ENCODE results near the gene ARHGEF11.

- TF ChIP-seq JUND (IDR thresholded peaks at IDR 0.05) (no peak), CTCF (IDR thresholded peaks at IDR 0.05; ENCODE audit: low read depth, low read length, missing input control) (no peak), REST (IDR thresholded peaks at IDR 0.05) (no peak), SP1 (IDR thresholded peaks at IDR 0.05) (no peak), ATF3 (IDR thresholded peaks at IDR 0.05) (no peak)
These were observed 50.1 kb downstream of the ARHGEF11 start for GRCh38 chr1:156995412-156995811.
